Vagina (tissue), 2 donors: Measurements from ENCODE around the gene LTB4R.

Experiments used
- POLR2A ChIP-seq, 2 donors: fragments of 450-650 bp; IDR thresholded peaks; one replicate each; pipeline ENCODE4 v1.6.1; 2017; ENCODE audit warnings: antibody characterized with exemption in 2 of 2, mild to moderate bottlenecking in 2 of 2, moderate library complexity in 2 of 2
- POLR2AphosphoS5 ChIP-seq, 2 donors: sonication (generic); formaldehyde crosslinking; IDR thresholded peaks; one replicate each; pipeline ENCODE4 v1.9.0; 2017; ENCODE audit warnings: antibody characterized with exemption in 2 of 2, mild to moderate bottlenecking in 2 of 2, low read depth in 1 of 2; ENCODE audit not compliant: insufficient read depth in 1 of 2
- TF ChIP-seq, protein P1 (sequence below), 3 experiments: fragments of 450-650 bp in 2 of 3; fragments of 200-600 bp in 1 of 3; sonication (generic) in 1 of 3; IDR thresholded peaks; one replicate each; pipeline ENCODE4 v1.5.1; 2017 to 2019; ENCODE audit warnings: antibody characterized with exemption in 3 of 3, mild to moderate bottlenecking in 2 of 3, moderate library complexity in 2 of 3

DNA sequence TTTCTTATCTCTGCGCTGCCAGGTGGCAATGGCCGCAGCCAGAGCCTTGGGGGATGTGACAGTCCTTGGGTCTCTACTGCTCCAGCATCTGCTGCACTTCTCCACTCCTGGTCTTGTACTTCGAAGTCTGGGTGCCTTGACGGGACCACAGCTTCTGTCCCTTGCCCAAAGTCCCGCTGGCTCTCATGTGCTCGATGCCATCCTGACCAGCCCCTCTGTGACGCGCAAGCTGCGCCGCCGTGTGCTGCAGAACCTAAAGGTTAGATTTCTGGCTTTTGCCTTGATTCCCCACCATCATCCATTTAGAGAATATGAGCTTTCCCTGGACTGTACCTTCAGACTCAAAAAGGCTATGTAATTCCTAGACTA, 7.3 kb upstream of the LTB4R start:
- TF ChIP-seq, protein P1, sequence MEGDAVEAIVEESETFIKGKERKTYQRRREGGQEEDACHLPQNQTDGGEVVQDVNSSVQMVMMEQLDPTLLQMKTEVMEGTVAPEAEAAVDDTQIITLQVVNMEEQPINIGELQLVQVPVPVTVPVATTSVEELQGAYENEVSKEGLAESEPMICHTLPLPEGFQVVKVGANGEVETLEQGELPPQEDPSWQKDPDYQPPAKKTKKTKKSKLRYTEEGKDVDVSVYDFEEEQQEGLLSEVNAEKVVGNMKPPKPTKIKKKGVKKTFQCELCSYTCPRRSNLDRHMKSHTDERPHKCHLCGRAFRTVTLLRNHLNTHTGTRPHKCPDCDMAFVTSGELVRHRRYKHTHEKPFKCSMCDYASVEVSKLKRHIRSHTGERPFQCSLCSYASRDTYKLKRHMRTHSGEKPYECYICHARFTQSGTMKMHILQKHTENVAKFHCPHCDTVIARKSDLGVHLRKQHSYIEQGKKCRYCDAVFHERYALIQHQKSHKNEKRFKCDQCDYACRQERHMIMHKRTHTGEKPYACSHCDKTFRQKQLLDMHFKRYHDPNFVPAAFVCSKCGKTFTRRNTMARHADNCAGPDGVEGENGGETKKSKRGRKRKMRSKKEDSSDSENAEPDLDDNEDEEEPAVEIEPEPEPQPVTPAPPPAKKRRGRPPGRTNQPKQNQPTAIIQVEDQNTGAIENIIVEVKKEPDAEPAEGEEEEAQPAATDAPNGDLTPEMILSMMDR (IDR thresholded peaks at IDR 0.05): no peak
- TF ChIP-seq POLR2AphosphoS5 (IDR thresholded peaks at IDR 0.05; ENCODE audit: insufficient read depth in 1 of 2, low read depth in 1 of 2) (no peak), POLR2A (IDR thresholded peaks at IDR 0.05) (no peak)
